Measurements from ENCODE around the gene KIAA0753. TPM values are rescaled to one million over a fixed set of nuclear protein-coding genes. Genes with fewer than 3 reads are reported as not detected.

KIAA0753 gene
- total RNA-seq, 2 donors from 2014 or later, result 6.9 to 13.5 TPM

- TF ChIP-seq CTCF (IDR thresholded peaks at IDR 0.05) (no peak), POLR2A (IDR thresholded peaks at IDR 0.05) (no peak)
- intact Hi-C loops (cut with DNase I), result no loop called here
- no peak overlapping the region for H3K27ac ChIP-seq
- ATAC-seq (no peak), DNase-seq (no peak)
- H3K36me3 ChIP-seq (replicated peaks in 1 of 2; ENCODE audit: insufficient read depth in 1 of 2, low read depth in 2 of 2), result no peaks in the 10 kb centered on the region
- peaks cover 8% of the 10 kb centered on the region for H3K4me1 ChIP-seq
- H3K4me3 ChIP-seq, result no peak overlapping the region
- no peaks in the 10 kb centered on the region for H3K27me3 ChIP-seq
- H3K9me3 ChIP-seq, result no peaks in the 10 kb centered on the region
- 90 to 92% methylated on average over 5 of the region's 5 CpGs for whole genome bisulfite sequencing, 2 donors
Measured at GRCh38 chr17:6681671-6682070, 41.2 kb upstream of the KIAA0753 start.

GRCh38 chr17:6681176-6681575 is 40.7 kb upstream of the KIAA0753 start:
- Histone ChIP-seq H3K27me3 (no peaks in the 10 kb centered on the region), H3K9me3 (no peaks in the 10 kb centered on the region), H3K4me3 (no peak overlapping the region), H3K36me3 (replicated peaks in 1 of 2; ENCODE audit: insufficient read depth in 1 of 2, low read depth in 2 of 2) (no peaks in the 10 kb centered on the region), H3K4me1 (peaks cover 8% of the 10 kb centered on the region), H3K27ac (no peak overlapping the region)
- ATAC-seq (no peak), DNase-seq (no peak)
- 54 to 57% methylated on average over 4 of the region's 4 CpGs for WGBS, 2 donors
- TF ChIP-seq CTCF (IDR thresholded peaks at IDR 0.05) (no peak), POLR2A (IDR thresholded peaks at IDR 0.05) (no peak)
- intact Hi-C loops (cut with DNase I), result no loop called here

- intact Hi-C loops (cut with DNase I), result loop anchor here (10.0 kb wide), 1 partner anchor 316 kb away; the partner anchor contains the start of gene ALOX12
- H3K9me3 ChIP-seq, result no peaks in the 10 kb centered on the region
- 70 to 74% methylated on average over 6 of the region's 6 CpGs for WGBS, 2 donors
- TF ChIP-seq CTCF (IDR thresholded peaks at IDR 0.05) (no peak), POLR2A (IDR thresholded peaks at IDR 0.05) (no peak)
- no peak overlapping the region for H3K27ac ChIP-seq
- H3K27me3 ChIP-seq, result no peaks in the 10 kb centered on the region
- no peak overlapping the region for H3K4me3 ChIP-seq
- no peaks in the 10 kb centered on the region for H3K36me3 ChIP-seq (replicated peaks in 1 of 2; ENCODE audit: insufficient read depth in 1 of 2, low read depth in 2 of 2)
- no peak for DNase-seq
- no peak for ATAC-seq
- H3K4me1 ChIP-seq, result peaks cover 8% of the 10 kb centered on the region
Measured at GRCh38 chr17:6679241-6679640, 38.7 kb upstream of the KIAA0753 start.

- WGBS, 2 donors, result 76 to 92% methylated on average over 6 to 7 of the region's 7 CpGs
Measured at GRCh38 chr17:6677946-6678345, 37.4 kb upstream of the KIAA0753 start.

More at GRCh38 chr17:6677946-6678345, 37.4 kb upstream of the KIAA0753 start:
- DNase-seq (no peak), ATAC-seq (no peak)
- Histone ChIP-seq H3K4me1 (peaks cover 1% of the 10 kb centered on the region), H3K27ac (no peak overlapping the region), H3K4me3 (no peak overlapping the region), H3K36me3 (replicated peaks in 1 of 2; ENCODE audit: insufficient read depth in 1 of 2, low read depth in 2 of 2) (no peaks in the 10 kb centered on the region), H3K27me3 (no peaks in the 10 kb centered on the region), H3K9me3 (no peaks in the 10 kb centered on the region)
- intact Hi-C loops (cut with DNase I), result loop anchor here (10.0 kb wide), 1 partner anchor 317 kb away; the partner anchor contains the start of gene ALOX12
- TF ChIP-seq POLR2A (IDR thresholded peaks at IDR 0.05) (no peak), CTCF (IDR thresholded peaks at IDR 0.05) (no peak)
